ENCODE measurements around the gene NUDT9.
"Not testable (repeated sequence)": the region's sequence is repeated elsewhere in the genome, so short reads cannot be mapped to it uniquely, and the experiment has no call there.

Gene NUDT9

GRCh38 chr4:87410679-87411078 lies 11.7 kb upstream of the NUDT9 start:
- Histone ChIP-seq H3K79me2 (ENCODE audit: low read length) (no peaks in the 10 kb centered on the region), H3K4me2 (ENCODE audit: low read depth, low read length) (no peak overlapping the region), H3K4me3 (ENCODE audit: low read length) (no peak overlapping the region), H3K9ac (ENCODE audit: low read length) (no peak overlapping the region), H2AFZ (ENCODE audit: low read length) (no peak overlapping the region), H4K20me1 (ENCODE audit: insufficient read depth, low read length) (no peaks in the 10 kb centered on the region), H3K27me3 (replicated peaks; ENCODE audit: insufficient read depth, low read length) (no peaks in the 10 kb centered on the region), H3K27ac (ENCODE audit: low read length) (no peak overlapping the region), H3F3A (ENCODE audit: insufficient read depth, low read length) (no peaks in the 10 kb centered on the region), H3K36me3 (replicated peaks; ENCODE audit: insufficient read depth, low read length) (no peaks in the 10 kb centered on the region), H3K9me2 (replicated peaks; ENCODE audit: insufficient read depth, low read length) (no peaks in the 10 kb centered on the region), H3K9me3 (replicated peaks; ENCODE audit: insufficient read depth, low read length) (no peaks in the 10 kb centered on the region), H3K4me1 (ENCODE audit: low read length) (no peaks in the 10 kb centered on the region)
- no peak for DNase-seq
- TF ChIP-seq EZH2phosphoT487 (IDR thresholded peaks at IDR 0.05; ENCODE audit: low read length) (no peak), CTCF (IDR thresholded peaks at IDR 0.05; ENCODE audit: low read length) (no peak), EZH2 (optimal IDR thresholded peaks at IDR 0.05; ENCODE audit: low read depth, low read length) (no peak)

DNA sequence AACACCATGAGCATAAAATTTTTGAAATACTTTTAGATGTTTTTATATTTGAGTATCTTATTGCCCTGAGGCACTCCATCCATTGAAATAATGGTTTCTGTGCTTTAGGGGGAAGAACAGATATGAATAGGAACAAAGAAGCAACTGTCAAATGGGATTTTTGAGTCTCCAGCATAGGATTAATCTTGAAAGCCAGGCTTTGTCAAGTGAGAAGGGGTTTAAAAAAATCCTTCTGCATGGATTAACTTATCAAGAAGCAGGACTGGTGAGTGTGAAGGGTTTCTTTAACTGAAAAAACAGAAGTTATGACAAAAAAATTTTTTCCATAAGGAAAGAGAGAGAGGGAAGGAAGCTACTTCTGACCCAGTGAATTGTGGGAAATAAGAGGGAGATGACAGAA lies 7.6 kb upstream of the NUDT9 start:
- DNase-seq, result no peak
- H3K27ac ChIP-seq (ENCODE audit: low read length), result no peak overlapping the region
- no peak overlapping the region for H3K9ac ChIP-seq (ENCODE audit: low read length)
- no peaks in the 10 kb centered on the region for H4K20me1 ChIP-seq (ENCODE audit: insufficient read depth, low read length)
- no peak overlapping the region for H2AFZ ChIP-seq (ENCODE audit: low read length)
- H3K9me2 ChIP-seq (replicated peaks; ENCODE audit: insufficient read depth, low read length), result no peaks in the 10 kb centered on the region
- no peaks in the 10 kb centered on the region for H3K79me2 ChIP-seq (ENCODE audit: low read length)
- H3K4me2 ChIP-seq (ENCODE audit: low read depth, low read length), result no peak overlapping the region
- H3K9me3 ChIP-seq (replicated peaks; ENCODE audit: insufficient read depth, low read length), result no peaks in the 10 kb centered on the region
- no peaks in the 10 kb centered on the region for H3K4me1 ChIP-seq (ENCODE audit: low read length)
- H3K4me3 ChIP-seq (ENCODE audit: low read length), result no peak overlapping the region
- H3F3A ChIP-seq (ENCODE audit: insufficient read depth, low read length), result no peaks in the 10 kb centered on the region
- H3K36me3 ChIP-seq (replicated peaks; ENCODE audit: insufficient read depth, low read length), result no peaks in the 10 kb centered on the region
- no peak for TF ChIP-seq CTCF (IDR thresholded peaks at IDR 0.05; ENCODE audit: low read length)
- no peak for TF ChIP-seq EZH2phosphoT487 (IDR thresholded peaks at IDR 0.05; ENCODE audit: low read length)
- no peak for TF ChIP-seq EZH2 (optimal IDR thresholded peaks at IDR 0.05; ENCODE audit: low read depth, low read length)
- H3K27me3 ChIP-seq (replicated peaks; ENCODE audit: insufficient read depth, low read length), result no peaks in the 10 kb centered on the region

DNA sequence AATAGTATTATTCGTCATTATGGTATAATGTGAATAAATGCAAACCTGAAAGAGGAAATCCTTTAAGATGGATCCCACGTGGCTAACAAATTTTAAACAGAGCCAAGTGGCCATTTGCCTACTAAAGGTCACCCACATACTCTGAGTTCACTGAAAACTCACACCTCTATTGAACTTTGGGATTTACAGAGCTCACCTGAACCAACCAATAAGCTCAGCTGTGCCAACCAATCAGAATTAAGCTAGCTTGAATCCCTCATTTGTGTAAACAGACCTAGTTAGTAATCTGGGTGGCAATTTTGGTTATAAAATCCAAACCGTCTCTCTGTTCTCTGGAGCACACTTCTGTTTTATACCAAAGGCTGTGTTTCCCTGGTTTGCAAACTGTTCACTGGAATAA lies 5.4 kb upstream of the NUDT9 start:
- Histone ChIP-seq H3F3A (ENCODE audit: insufficient read depth, low read length) (no peaks in the 10 kb centered on the region), H3K4me1 (ENCODE audit: low read length) (no peaks in the 10 kb centered on the region), H3K27me3 (replicated peaks; ENCODE audit: insufficient read depth, low read length) (no peaks in the 10 kb centered on the region), H2AFZ (ENCODE audit: low read length) (no peak overlapping the region), H3K9ac (ENCODE audit: low read length) (no peak overlapping the region), H3K9me3 (replicated peaks; ENCODE audit: insufficient read depth, low read length) (no peaks in the 10 kb centered on the region), H3K4me2 (ENCODE audit: low read depth, low read length) (no peak overlapping the region), H4K20me1 (ENCODE audit: insufficient read depth, low read length) (no peaks in the 10 kb centered on the region), H3K4me3 (ENCODE audit: low read length) (no peak overlapping the region), H3K9me2 (replicated peaks; ENCODE audit: insufficient read depth, low read length) (no peaks in the 10 kb centered on the region), H3K79me2 (ENCODE audit: low read length) (no peaks in the 10 kb centered on the region), H3K36me3 (replicated peaks; ENCODE audit: insufficient read depth, low read length) (no peaks in the 10 kb centered on the region), H3K27ac (ENCODE audit: low read length) (no peak overlapping the region)
- TF ChIP-seq EZH2 (optimal IDR thresholded peaks at IDR 0.05; ENCODE audit: low read depth, low read length), result no peak
- no peak for TF ChIP-seq CTCF (IDR thresholded peaks at IDR 0.05; ENCODE audit: low read length)
- DNase-seq, result no peak

DNA sequence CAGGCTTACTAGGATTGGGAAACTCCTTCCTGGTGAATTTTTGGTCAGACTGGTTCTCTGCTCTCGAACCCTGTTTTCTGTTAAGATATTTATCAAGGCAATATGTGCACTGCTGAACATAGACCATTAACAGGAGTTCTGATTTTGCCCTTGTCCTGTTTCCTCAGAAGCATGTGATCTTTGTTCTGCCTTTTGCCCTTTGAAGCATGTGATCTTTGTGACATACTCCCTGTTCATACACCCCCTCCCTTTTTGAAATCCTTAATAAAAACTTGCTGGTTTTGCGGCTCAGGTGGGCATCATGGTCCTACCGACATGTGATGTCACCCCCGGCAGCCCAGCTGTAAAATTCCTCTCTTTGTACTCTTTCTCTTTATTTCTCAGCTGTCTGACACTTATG lies 4.0 kb upstream of the NUDT9 start:
- H3K79me2 ChIP-seq (ENCODE audit: low read length); H3K4me3 ChIP-seq (ENCODE audit: low read length); H3K27me3 ChIP-seq (replicated peaks; ENCODE audit: insufficient read depth, low read length); H3K36me3 ChIP-seq (replicated peaks; ENCODE audit: insufficient read depth, low read length); DNase-seq; H3K4me1 ChIP-seq (ENCODE audit: low read length); H3K9me3 ChIP-seq (replicated peaks; ENCODE audit: insufficient read depth, low read length); H3K27ac ChIP-seq (ENCODE audit: low read length); H3K4me2 ChIP-seq (ENCODE audit: low read depth, low read length); H2AFZ ChIP-seq (ENCODE audit: low read length); H3F3A ChIP-seq (ENCODE audit: insufficient read depth, low read length); H3K9ac ChIP-seq (ENCODE audit: low read length); H3K9me2 ChIP-seq (replicated peaks; ENCODE audit: insufficient read depth, low read length); H4K20me1 ChIP-seq (ENCODE audit: insufficient read depth, low read length): not testable (repeated sequence)

Data from MM.1S (cell line).